MM.1S (cell line): ENCODE measurements around the gene KDM2A.

Experiments
- EZH2 ChIP-seq: fragments of 300-600 bp; sonication (generic); optimal IDR thresholded peaks from 2 replicates; pipeline ENCODE3; 2017; ENCODE audit warnings: low read depth, mild to moderate bottlenecking, antibody characterized with exemption, low read length, mixed read lengths
- EZH2phosphoT487 ChIP-seq: fragments of 300-600 bp; sonication (generic); IDR thresholded peaks from 2 replicates; pipeline ENCODE4 v1.6.1; 2018; ENCODE audit warnings: antibody characterized with exemption, low read length
- TF ChIP-seq, protein P1 (sequence below): fragments of 300-600 bp; sonication (generic); IDR thresholded peaks from 2 replicates; pipeline ENCODE4 v1.5.1; 2016; ENCODE audit warnings: antibody characterized with exemption, low read length, mixed read lengths

DNA sequence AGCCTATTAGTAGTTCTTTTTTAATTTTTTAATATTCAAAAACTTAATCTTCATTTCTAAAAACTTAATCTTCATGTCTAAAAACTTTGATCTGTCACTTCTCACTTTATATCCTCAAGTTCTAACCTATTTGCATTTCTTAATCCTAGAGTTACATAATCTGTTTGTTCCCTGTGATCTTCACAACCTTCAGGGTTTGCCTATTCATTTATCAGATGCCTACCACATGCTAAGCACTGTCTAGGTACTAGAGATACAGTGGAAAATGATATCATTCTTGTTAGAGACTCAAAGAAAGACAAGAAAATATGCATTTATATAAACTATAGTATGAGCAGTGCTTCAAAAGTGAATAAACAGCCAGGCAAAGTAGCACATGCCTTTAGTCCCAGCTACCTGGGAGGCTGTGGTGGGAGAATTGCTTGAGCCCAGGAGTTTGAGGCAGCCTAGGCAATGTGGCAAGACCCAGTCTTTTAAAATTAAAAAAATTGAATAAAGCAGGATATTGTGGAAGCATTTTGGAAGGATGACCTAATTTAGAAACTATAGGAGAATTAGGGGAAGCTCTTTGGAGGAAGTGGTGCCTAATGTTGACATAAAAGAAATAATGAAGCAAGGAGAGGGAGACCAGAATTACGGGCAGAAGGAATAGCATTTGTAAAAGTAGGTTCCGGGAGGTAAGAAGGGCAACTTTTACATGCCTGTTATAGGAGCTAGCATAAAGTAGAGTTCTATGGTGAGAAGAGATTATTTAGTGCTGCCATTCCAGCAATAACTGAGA, 92.8 kb downstream of the KDM2A start:
- TF ChIP-seq EZH2 (no peak), EZH2phosphoT487 (no peak)
- TF ChIP-seq, protein P1, sequence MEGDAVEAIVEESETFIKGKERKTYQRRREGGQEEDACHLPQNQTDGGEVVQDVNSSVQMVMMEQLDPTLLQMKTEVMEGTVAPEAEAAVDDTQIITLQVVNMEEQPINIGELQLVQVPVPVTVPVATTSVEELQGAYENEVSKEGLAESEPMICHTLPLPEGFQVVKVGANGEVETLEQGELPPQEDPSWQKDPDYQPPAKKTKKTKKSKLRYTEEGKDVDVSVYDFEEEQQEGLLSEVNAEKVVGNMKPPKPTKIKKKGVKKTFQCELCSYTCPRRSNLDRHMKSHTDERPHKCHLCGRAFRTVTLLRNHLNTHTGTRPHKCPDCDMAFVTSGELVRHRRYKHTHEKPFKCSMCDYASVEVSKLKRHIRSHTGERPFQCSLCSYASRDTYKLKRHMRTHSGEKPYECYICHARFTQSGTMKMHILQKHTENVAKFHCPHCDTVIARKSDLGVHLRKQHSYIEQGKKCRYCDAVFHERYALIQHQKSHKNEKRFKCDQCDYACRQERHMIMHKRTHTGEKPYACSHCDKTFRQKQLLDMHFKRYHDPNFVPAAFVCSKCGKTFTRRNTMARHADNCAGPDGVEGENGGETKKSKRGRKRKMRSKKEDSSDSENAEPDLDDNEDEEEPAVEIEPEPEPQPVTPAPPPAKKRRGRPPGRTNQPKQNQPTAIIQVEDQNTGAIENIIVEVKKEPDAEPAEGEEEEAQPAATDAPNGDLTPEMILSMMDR: no peak
